ENCODE results near the gene GBGT1.
"Not testable (repeated sequence)": the region's sequence is repeated elsewhere in the genome, so short reads cannot be mapped to it uniquely, and the experiment has no call there.

GBGT1 gene

DNA sequence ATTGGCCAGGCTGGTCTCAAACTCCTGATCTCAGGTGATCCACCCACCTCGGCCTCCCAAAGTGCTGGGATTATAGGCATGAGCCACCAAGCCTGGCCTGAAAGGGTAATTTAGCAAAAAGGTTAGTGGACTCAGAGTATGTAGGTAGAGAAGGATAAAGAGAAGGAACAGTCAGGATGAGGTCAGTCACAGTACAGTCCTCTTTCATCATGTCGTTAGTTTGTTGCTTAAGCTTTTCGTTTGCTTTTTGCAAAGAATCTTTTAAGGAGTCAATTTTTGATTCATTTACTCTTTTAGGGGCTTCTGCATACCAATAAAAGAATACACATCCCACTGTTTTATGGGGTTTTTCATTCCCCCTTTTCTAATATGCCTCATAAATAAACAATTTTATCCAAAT, 17.8 kb upstream of the GBGT1 start:
- Histone ChIP-seq H3K9me3 (ENCODE audit: control insufficient read depth in 1 of 2, low read length in 2 of 2) (no peaks in the 10 kb centered on the region), H3K27me3 (ENCODE audit: control insufficient read depth in 1 of 2, insufficient read depth in 2 of 2, low read length in 2 of 2) (peaks cover 0 to 6% of the 10 kb centered on the region in 2 donors), H3K36me3 (ENCODE audit: control insufficient read depth in 1 of 2, insufficient read depth in 2 of 2, low read length in 2 of 2) (no peaks in the 10 kb centered on the region), H3K4me1 (ENCODE audit: control insufficient read depth in 1 of 2, insufficient read depth in 2 of 2, low read length in 2 of 2) (no peaks in the 10 kb centered on the region), H3K4me3 (ENCODE audit: low read depth in 1 of 2, low read length in 2 of 2) (no peak overlapping the region), H3K9ac (ENCODE audit: low read depth in 1 of 2, low read length in 2 of 2) (no peak overlapping the region), H3K27ac (ENCODE audit: low read depth, low read length) (no peak overlapping the region)

DNA sequence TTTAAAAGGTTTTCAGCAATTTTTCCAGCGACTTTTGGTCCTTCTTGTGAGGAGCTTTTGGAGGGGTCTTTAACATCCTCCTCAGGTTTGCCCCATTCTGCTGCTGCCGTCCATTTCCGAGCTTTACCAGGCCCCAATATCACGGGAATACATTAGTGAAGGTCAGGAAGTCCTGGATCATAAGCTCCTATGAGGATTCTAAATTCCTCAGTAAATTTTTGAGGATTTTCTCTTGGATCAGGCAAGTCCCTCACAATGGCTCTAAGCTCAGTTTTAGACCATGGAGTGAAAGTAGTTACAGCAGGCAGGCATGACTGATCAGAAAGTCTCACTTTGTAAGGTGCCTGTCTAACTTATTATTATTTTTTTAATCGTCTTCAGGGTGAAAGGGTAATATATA, 17.2 kb upstream of the GBGT1 start:
- Histone ChIP-seq H3K9ac (ENCODE audit: low read depth in 1 of 2, low read length in 2 of 2) (no peak overlapping the region), H3K27me3 (ENCODE audit: control insufficient read depth in 1 of 2, insufficient read depth in 2 of 2, low read length in 2 of 2) (peaks cover 0 to 6% of the 10 kb centered on the region in 2 donors), H3K4me1 (ENCODE audit: control insufficient read depth in 1 of 2, insufficient read depth in 2 of 2, low read length in 2 of 2) (no peaks in the 10 kb centered on the region), H3K36me3 (ENCODE audit: control insufficient read depth in 1 of 2, insufficient read depth in 2 of 2, low read length in 2 of 2) (no peaks in the 10 kb centered on the region), H3K4me3 (ENCODE audit: low read depth in 1 of 2, low read length in 2 of 2) (no peak overlapping the region), H3K9me3 (ENCODE audit: control insufficient read depth in 1 of 2, low read length in 2 of 2) (no peaks in the 10 kb centered on the region), H3K27ac (ENCODE audit: low read depth, low read length) (no peak overlapping the region)

DNA sequence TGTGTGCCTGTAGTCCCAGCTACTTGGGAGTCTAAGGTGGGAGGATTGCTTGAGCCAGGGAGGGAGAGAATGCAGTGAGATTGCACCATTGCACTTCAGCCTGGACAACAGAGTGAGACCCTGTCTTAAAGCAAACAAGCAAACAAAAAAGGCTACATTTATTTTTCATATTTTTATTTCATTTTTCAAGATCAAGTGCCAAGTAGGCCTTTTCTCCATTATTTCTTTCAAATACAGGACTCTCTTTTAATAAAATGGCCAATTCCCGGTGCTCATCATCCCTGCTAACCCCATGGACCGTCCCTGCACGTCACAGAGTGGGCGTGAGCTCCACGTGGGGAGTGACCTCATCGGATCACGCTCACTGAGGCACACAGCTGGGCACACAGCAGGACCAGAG, 9.3 kb upstream of the GBGT1 start:
- H3K9ac ChIP-seq (ENCODE audit: low read depth in 1 of 2, low read length in 2 of 2): no peak overlapping the region
- H3K36me3 ChIP-seq (ENCODE audit: control insufficient read depth in 1 of 2, insufficient read depth in 2 of 2, low read length in 2 of 2): no peaks in the 10 kb centered on the region
- H3K4me1 ChIP-seq (ENCODE audit: control insufficient read depth in 1 of 2, insufficient read depth in 2 of 2, low read length in 2 of 2): no peaks in the 10 kb centered on the region
- no peaks in the 10 kb centered on the region for H3K9me3 ChIP-seq (ENCODE audit: control insufficient read depth in 1 of 2, low read length in 2 of 2)
- H3K27me3 ChIP-seq (ENCODE audit: control insufficient read depth in 1 of 2, insufficient read depth in 2 of 2, low read length in 2 of 2): peaks cover 0 to 3% of the 10 kb centered on the region in 2 donors
- no peak overlapping the region for H3K4me3 ChIP-seq (ENCODE audit: low read depth in 1 of 2, low read length in 2 of 2)
- no peak overlapping the region for H3K27ac ChIP-seq (ENCODE audit: low read depth, low read length)

DNA sequence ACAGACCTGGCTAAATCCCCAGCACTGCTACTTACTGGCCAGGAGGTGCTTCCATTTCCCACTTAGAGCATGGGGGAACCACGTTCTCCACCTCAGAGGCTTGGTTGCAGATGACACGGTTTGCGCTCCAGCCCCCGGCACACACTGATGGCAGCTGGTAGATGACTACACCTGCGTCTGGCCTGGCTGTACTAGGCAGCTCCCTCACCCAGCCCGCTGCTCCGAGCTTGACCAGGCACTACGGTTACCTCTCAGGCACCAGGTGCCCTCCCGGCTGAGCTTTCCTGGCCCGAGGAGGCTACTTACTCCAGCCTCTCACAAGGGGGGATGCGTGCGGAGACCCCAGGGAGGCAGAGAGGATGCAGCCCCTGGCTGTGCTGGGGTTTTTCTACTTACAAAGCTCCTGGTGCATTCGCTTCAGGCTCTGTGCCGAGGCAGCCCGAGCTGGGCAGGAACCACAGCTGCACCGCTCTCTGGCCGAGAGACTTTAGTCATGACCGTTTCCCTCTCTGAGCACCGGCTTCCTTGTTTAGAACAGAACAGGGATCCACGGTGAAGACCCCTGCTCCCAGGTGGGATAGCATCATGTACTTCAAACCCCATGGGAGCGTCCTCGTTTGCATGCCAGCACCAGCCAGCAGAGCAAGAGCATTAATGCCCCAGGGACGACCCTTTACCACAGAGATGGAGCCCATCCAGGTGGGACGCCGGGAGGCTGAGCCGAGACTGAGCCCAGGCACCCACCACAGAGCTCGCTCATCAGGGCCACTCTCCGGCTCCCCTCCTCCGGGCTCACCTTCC, 7.6 kb upstream of the GBGT1 start:
- H3K9ac ChIP-seq (ENCODE audit: low read depth in 1 of 2, low read length in 2 of 2): no peak overlapping the region
- H3K4me1 ChIP-seq (ENCODE audit: control insufficient read depth in 1 of 2, insufficient read depth in 2 of 2, low read length in 2 of 2): no peaks in the 10 kb centered on the region
- no peaks in the 10 kb centered on the region for H3K27me3 ChIP-seq (ENCODE audit: control insufficient read depth in 1 of 2, insufficient read depth in 2 of 2, low read length in 2 of 2)
- no peak overlapping the region for H3K27ac ChIP-seq (ENCODE audit: low read depth, low read length)
- no peak overlapping the region for H3K4me3 ChIP-seq (ENCODE audit: low read depth in 1 of 2, low read length in 2 of 2)
- H3K9me3 ChIP-seq (ENCODE audit: control insufficient read depth in 1 of 2, low read length in 2 of 2): no peaks in the 10 kb centered on the region
- H3K36me3 ChIP-seq (ENCODE audit: control insufficient read depth in 1 of 2, insufficient read depth in 2 of 2, low read length in 2 of 2): no peaks in the 10 kb centered on the region

DNA sequence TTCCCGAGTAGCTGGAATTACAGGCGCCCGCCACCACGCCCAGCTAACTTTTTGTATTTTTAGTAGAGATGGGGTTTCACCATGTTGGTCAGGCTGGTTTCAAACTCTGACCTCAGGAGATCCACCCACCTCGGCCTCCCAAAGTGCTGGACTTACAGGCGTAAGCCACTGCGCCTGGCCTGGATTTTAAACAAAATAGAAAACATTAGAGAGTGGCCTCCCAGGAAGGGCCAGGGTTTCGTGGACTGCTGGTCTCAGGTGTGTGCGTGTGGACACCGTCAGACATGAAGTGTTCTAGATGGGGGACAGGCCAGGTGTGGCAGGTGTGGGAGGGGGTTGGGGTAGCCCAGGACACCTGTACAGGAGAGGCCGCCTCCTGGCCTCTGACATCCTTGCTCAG, 7.0 kb upstream of the GBGT1 start:
- Histone ChIP-seq H3K4me1 (ENCODE audit: control insufficient read depth in 1 of 2, insufficient read depth in 2 of 2, low read length in 2 of 2) (no peaks in the 10 kb centered on the region), H3K4me3 (ENCODE audit: low read depth in 1 of 2, low read length in 2 of 2) (no peak overlapping the region), H3K27me3 (ENCODE audit: control insufficient read depth in 1 of 2, insufficient read depth in 2 of 2, low read length in 2 of 2) (no peaks in the 10 kb centered on the region)

DNA sequence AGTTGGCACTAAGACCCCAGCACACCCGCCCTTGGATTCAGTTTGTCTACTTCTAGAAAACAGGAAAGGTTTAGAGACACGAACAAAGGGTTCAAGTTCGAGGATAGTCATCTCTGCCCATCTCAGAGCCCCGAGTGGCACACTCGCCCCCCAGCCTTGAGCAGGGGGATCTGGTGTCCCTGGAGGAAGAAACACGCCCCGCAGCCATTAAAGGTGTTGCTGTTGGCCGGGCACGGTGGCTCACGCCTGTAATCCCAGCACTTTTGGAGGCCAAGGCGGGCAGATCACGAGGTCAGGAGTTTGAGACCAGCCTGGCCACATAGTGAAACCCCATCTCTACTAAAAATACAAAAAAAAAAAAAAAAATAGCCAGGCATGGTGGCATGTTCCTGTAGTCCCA, 6.0 kb upstream of the GBGT1 start:
- H3K27ac ChIP-seq (ENCODE audit: low read depth, low read length); H3K9ac ChIP-seq (ENCODE audit: low read depth in 1 of 2, low read length in 2 of 2); H3K4me1 ChIP-seq (ENCODE audit: control insufficient read depth in 1 of 2, insufficient read depth in 2 of 2, low read length in 2 of 2); H3K9me3 ChIP-seq (ENCODE audit: control insufficient read depth in 1 of 2, low read length in 2 of 2); H3K4me3 ChIP-seq (ENCODE audit: low read depth in 1 of 2, low read length in 2 of 2); H3K36me3 ChIP-seq (ENCODE audit: control insufficient read depth in 1 of 2, insufficient read depth in 2 of 2, low read length in 2 of 2); H3K27me3 ChIP-seq (ENCODE audit: control insufficient read depth in 1 of 2, insufficient read depth in 2 of 2, low read length in 2 of 2): not testable (repeated sequence)

More for the DNA sequence above, 7.0 kb upstream of the GBGT1 start:
- no peaks in the 10 kb centered on the region for H3K9me3 ChIP-seq (ENCODE audit: control insufficient read depth in 1 of 2, low read length in 2 of 2)
- H3K9ac ChIP-seq (ENCODE audit: low read depth in 1 of 2, low read length in 2 of 2): no peak overlapping the region
- no peak overlapping the region for H3K27ac ChIP-seq (ENCODE audit: low read depth, low read length)
- H3K36me3 ChIP-seq (ENCODE audit: control insufficient read depth in 1 of 2, insufficient read depth in 2 of 2, low read length in 2 of 2): no peaks in the 10 kb centered on the region

DNA sequence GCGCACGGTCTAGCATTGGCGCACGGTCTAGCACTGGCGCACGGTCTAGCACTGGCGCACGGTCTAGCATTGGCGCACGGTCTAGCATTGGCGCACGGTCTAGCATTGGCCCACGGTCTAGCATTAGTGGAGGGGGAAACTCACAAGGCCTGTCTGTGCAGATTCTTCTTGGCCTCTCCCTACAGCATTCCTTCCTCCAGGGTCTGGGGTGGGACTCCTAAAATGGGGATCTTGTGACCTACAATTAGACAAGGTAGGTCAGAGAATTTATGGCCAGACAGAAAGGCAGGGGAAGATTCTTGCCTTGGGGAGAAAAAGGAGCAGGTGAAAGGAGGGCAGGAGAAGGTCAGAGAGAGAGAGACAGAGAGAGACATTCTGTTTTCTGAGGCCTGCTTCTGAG, 5.4 kb upstream of the GBGT1 start:
- Histone ChIP-seq H3K4me3 (ENCODE audit: low read depth in 1 of 2, low read length in 2 of 2) (no peak overlapping the region), H3K36me3 (ENCODE audit: control insufficient read depth in 1 of 2, insufficient read depth in 2 of 2, low read length in 2 of 2) (no peaks in the 10 kb centered on the region), H3K27ac (ENCODE audit: low read depth, low read length) (no peak overlapping the region), H3K9me3 (ENCODE audit: control insufficient read depth in 1 of 2, low read length in 2 of 2) (no peaks in the 10 kb centered on the region), H3K27me3 (ENCODE audit: control insufficient read depth in 1 of 2, insufficient read depth in 2 of 2, low read length in 2 of 2) (no peaks in the 10 kb centered on the region), H3K4me1 (ENCODE audit: control insufficient read depth in 1 of 2, insufficient read depth in 2 of 2, low read length in 2 of 2) (peaks cover 5% of the 10 kb centered on the region in 2 donors), H3K9ac (ENCODE audit: low read depth in 1 of 2, low read length in 2 of 2) (no peak overlapping the region)

DNA sequence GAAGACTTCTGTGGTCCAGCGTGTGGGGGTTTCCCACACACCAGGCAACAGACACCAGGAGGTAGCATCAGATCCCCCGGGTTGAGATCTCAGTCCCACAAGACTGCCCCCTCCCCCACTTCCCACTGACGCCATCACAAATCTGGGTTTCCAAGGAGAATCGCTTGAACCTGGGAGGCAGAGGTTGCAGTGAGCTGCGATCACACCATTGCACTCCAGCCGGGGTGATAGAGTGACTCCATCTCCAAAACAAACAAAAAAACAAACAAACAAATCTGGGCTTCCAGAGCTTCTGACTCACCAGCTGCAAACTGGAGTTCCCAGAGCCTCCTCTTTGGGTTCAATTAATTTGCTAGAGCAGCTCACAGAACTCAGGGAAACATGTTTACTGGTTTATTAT, 4.7 kb upstream of the GBGT1 start:
- peaks cover 6 to 7% of the 10 kb centered on the region in 2 donors for H3K4me1 ChIP-seq (ENCODE audit: control insufficient read depth in 1 of 2, insufficient read depth in 2 of 2, low read length in 2 of 2)
- no peak overlapping the region for H3K9ac ChIP-seq (ENCODE audit: low read depth in 1 of 2, low read length in 2 of 2)
- H3K9me3 ChIP-seq (ENCODE audit: control insufficient read depth in 1 of 2, low read length in 2 of 2): no peaks in the 10 kb centered on the region
- no peaks in the 10 kb centered on the region for H3K27me3 ChIP-seq (ENCODE audit: control insufficient read depth in 1 of 2, insufficient read depth in 2 of 2, low read length in 2 of 2)
- H3K4me3 ChIP-seq (ENCODE audit: low read depth in 1 of 2, low read length in 2 of 2): no peak overlapping the region
- no peak overlapping the region for H3K27ac ChIP-seq (ENCODE audit: low read depth, low read length)
- no peaks in the 10 kb centered on the region for H3K36me3 ChIP-seq (ENCODE audit: control insufficient read depth in 1 of 2, insufficient read depth in 2 of 2, low read length in 2 of 2)

DNA sequence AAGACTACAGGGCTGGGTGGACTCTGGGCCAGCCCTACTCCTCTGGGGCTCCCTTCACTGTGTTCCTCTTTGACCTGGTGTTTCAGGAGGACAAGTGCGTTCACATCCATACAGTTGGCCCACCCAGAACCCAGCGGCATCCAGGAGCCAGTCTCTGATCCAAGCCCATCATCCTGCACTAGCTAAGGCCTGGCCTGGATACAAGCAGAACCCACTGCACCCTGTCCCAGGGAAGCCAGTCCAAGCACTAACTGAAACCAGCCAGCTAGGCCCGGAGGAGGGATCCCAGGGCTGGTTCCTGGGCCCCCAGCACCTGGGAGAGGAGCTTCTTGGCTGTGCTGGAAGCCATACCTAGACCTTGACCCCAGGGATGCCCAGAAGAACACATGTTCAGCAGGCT, 4.1 kb upstream of the GBGT1 start:
- Histone ChIP-seq H3K9ac (ENCODE audit: low read depth in 1 of 2, low read length in 2 of 2) (no peak overlapping the region), H3K9me3 (ENCODE audit: control insufficient read depth in 1 of 2, low read length in 2 of 2) (no peaks in the 10 kb centered on the region), H3K36me3 (ENCODE audit: control insufficient read depth in 1 of 2, insufficient read depth in 2 of 2, low read length in 2 of 2) (no peaks in the 10 kb centered on the region)

DNA sequence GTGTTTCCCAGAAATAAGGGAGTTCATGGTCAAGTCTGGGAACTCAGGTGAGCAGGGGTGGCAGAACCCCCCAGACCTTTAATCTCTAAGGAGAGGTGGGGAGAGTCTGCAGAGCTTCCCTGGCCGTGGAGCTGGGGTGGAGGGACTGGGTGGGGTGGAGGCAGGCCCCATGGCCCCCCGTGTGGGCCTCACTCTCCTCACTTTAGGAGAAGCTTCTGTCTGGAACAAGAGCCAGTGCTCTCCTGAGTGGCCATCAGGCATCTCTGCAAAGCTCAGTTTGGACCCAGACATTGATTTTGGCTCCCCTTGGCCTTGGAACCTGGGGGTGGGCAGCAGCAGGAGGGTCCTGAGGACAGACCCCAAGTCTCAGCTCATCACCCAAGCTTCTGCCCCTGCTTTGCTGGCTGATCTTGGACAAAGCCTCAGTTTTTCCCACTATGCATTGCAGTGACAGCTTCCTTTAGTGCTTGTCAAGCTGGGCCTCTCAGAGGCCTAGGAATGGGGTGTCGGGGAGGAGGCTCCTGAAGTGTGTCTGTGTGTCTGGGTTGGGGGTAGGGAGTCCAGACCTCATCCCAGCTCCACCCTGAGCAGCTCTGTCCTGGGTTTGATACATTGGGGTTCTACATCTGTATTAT, 3.5 kb upstream of the GBGT1 start:
- Histone ChIP-seq H3K4me1 (ENCODE audit: control insufficient read depth in 1 of 2, insufficient read depth in 2 of 2, low read length in 2 of 2) (peaks cover 6 to 15% of the 10 kb centered on the region in 2 donors), H3K27ac (ENCODE audit: low read depth, low read length) (no peak overlapping the region), H3K27me3 (ENCODE audit: control insufficient read depth in 1 of 2, insufficient read depth in 2 of 2, low read length in 2 of 2) (no peaks in the 10 kb centered on the region)

More for the DNA sequence above, 4.1 kb upstream of the GBGT1 start:
- Histone ChIP-seq H3K27ac (ENCODE audit: low read depth, low read length) (no peak overlapping the region), H3K4me3 (ENCODE audit: low read depth in 1 of 2, low read length in 2 of 2) (no peak overlapping the region), H3K4me1 (ENCODE audit: control insufficient read depth in 1 of 2, insufficient read depth in 2 of 2, low read length in 2 of 2) (peaks cover 6 to 14% of the 10 kb centered on the region in 2 donors), H3K27me3 (ENCODE audit: control insufficient read depth in 1 of 2, insufficient read depth in 2 of 2, low read length in 2 of 2) (no peaks in the 10 kb centered on the region)

More for the DNA sequence above, 3.5 kb upstream of the GBGT1 start:
- no peaks in the 10 kb centered on the region for H3K9me3 ChIP-seq (ENCODE audit: control insufficient read depth in 1 of 2, low read length in 2 of 2)
- no peak overlapping the region for H3K4me3 ChIP-seq (ENCODE audit: low read depth in 1 of 2, low read length in 2 of 2)
- no peak overlapping the region for H3K9ac ChIP-seq (ENCODE audit: low read depth in 1 of 2, low read length in 2 of 2)
- no peaks in the 10 kb centered on the region for H3K36me3 ChIP-seq (ENCODE audit: control insufficient read depth in 1 of 2, insufficient read depth in 2 of 2, low read length in 2 of 2)
